Ovary (tissue), 9 donors: ENCODE results near the gene CHGA. TPM values are rescaled to one million over a fixed set of nuclear protein-coding genes. Genes with fewer than 3 reads are reported as not detected.

ENCODE experiments used
- DNase-seq, 5 donors: peaks; one replicate each; pipeline ENCODE4 v3.0.0-alpha.2; 2019 to 2020
- H3K27ac ChIP-seq, 2 donors: fragments of 200-600 bp; one replicate each; pipeline versions ENCODE4 v1.5.1 to v1.8.0; 2019 to 2022
- H3K27me3 ChIP-seq: fragments of 200-600 bp; one replicate; pipeline ENCODE4 v1.8.0; 2022
- H3K36me3 ChIP-seq: fragments of 200-600 bp; sonication (generic); one replicate; pipeline ENCODE4 v1.5.1; 2019
- H3K4me1 ChIP-seq: one replicate; pipeline ENCODE4 v1.8.1; 2013; ENCODE audit warnings: mild to moderate bottlenecking, moderate library complexity; ENCODE audit not compliant: insufficient read depth
- H3K4me3 ChIP-seq: fragments of 200-600 bp; sonication (generic); one replicate; pipeline ENCODE4 v1.5.1; 2017
- H3K9me3 ChIP-seq, 2 donors: fragments of 200-600 bp in 1 of 2; sonication (generic) in 1 of 2; one replicate each; pipeline versions ENCODE4 v1.5.1 to v1.8.1; 2013 to 2019; ENCODE audit warnings: mild to moderate bottlenecking in 1 of 2, moderate library complexity in 1 of 2
- EP300 ChIP-seq: sonication (generic); formaldehyde crosslinking; IDR thresholded peaks from one replicate; pipeline ENCODE4 v1.6.1; 2017; ENCODE audit warnings: antibody characterized with exemption
- POLR2A ChIP-seq: fragments of 450-650 bp; IDR thresholded peaks from one replicate; pipeline ENCODE4 v1.6.1; 2017; ENCODE audit warnings: antibody characterized with exemption, mild to moderate bottlenecking, moderate library complexity
- WGBS, 3 donors: extraction: QIAGEN DNeasy Blood & Tissue Kit in 1 of 3; methylation state at CpG; one replicate each; pipeline versions ENCODE4 v1.1.5 to v1.1.7; 2013 to 2017; 5-methylcytosine and 5-hydroxymethylcytosine counted together
- intact Hi-C, 4 donors: fragments of 100-400 bp; cut with DNase I; formaldehyde crosslinking; loops; one replicate each; pipeline versions ENCODE4 v1.11.0 to v1.15.1; 2022 to 2023
- polyA plus RNA-seq, 2 donors: library from polyadenylated mRNA; stranded (reverse); fragments of 200-250 nt in 1 of 2; fragments of 350-450 nt in 1 of 2; fragmentation: Illumina TruSeq in 1 of 2; extraction: RNeasy Lipid Tissue Mini Kit (QIAGEN cat#74804) in 1 of 2; gene quantifications; one replicate each; pipeline ENCODE4 v1.2.3, GENCODE V29; 2013 to 2014
- total RNA-seq, 7 donors: library from RNA; depleted of rRNA in 2 of 7; stranded (reverse); fragments of >200 nt in 2 of 7; fragmentation: NEBNext Ultra II Directional in 3 of 7; extraction: Animal tissue kit (Norgen Biotek cat#: 25700) in 3 of 7; gene quantifications; one replicate each; pipeline versions ENCODE4 v1.1.0 to v1.2.4, GENCODE V29; 2016 to 2023
- TF ChIP-seq, protein P1 (sequence below), 3 donors: fragments of 450-650 bp in 2 of 3; fragments of 200-600 bp in 1 of 3; IDR thresholded peaks; one replicate each; pipeline versions ENCODE4 v1.5.1 to v1.8.0; 2016 to 2022; ENCODE audit warnings: antibody characterized with exemption in 3 of 3, mild to moderate bottlenecking in 1 of 3
- donor health status: DM: no; HTN: no; CAD: no; lungs with moderate emphysema.
- donor health status: DM: no; HTN: no; CAD: no.
- donor health status: Bipolar disorder and iron deficiency.
- donor health status: DM: yes; HTN: yes; CAD: no.
- donor health status: DM: no; HTN: no; CAD: no.
- donor health status: DM: yes; HTN: yes; CAD: no.

Gene CHGA
- total and polyA plus RNA-seq, 9 donors, result 0.13 to 1.6 (median 0.60) TPM; not detected in 2

DNA sequence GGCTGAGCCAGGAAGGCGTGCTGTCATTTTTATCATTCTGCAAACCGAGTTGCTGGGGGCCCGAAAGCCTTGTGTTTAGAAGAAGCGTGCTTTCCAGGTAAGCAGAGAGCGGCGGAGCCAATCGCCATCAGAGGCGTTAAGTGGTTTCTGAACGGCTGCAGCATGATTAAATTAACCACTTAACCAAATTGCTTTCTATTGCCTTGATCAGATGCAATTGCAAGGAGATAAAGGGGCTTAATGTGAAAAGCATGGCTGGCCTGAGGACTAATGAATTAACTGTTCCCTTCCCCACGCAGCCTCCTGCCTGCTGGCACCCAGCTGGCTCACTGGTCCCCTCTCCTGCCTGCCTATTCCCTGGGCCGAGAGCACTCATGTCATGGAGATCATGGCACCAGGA is 36.6 kb upstream of the CHGA start:
- TF ChIP-seq POLR2A, result no peak
- no peak for DNase-seq
- Histone ChIP-seq H3K9me3 (no peaks in the 10 kb centered on the region), H3K4me1 (no peaks in the 10 kb centered on the region), H3K27me3 (no peaks in the 10 kb centered on the region), H3K36me3 (no peaks in the 10 kb centered on the region), H3K27ac (no peak overlapping the region), H3K4me3 (no peak overlapping the region)
- intact Hi-C loops, result no loop called here
- WGBS, 3 donors, result 65 to 71% (median 69%) methylated on average over 11 of the region's 11 CpGs

- no peaks in the 10 kb centered on the region for H3K27me3 ChIP-seq
- 84 to 93% (median 85%) methylated on average over 1 of the region's 1 CpG for WGBS, 3 donors
- H3K4me3 ChIP-seq, result no peak overlapping the region
- TF ChIP-seq POLR2A (no peak), EP300 (no peak)
- TF ChIP-seq, protein P1, sequence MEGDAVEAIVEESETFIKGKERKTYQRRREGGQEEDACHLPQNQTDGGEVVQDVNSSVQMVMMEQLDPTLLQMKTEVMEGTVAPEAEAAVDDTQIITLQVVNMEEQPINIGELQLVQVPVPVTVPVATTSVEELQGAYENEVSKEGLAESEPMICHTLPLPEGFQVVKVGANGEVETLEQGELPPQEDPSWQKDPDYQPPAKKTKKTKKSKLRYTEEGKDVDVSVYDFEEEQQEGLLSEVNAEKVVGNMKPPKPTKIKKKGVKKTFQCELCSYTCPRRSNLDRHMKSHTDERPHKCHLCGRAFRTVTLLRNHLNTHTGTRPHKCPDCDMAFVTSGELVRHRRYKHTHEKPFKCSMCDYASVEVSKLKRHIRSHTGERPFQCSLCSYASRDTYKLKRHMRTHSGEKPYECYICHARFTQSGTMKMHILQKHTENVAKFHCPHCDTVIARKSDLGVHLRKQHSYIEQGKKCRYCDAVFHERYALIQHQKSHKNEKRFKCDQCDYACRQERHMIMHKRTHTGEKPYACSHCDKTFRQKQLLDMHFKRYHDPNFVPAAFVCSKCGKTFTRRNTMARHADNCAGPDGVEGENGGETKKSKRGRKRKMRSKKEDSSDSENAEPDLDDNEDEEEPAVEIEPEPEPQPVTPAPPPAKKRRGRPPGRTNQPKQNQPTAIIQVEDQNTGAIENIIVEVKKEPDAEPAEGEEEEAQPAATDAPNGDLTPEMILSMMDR (IDR thresholded peaks at IDR 0.05), result no peak
- no peaks in the 10 kb centered on the region for H3K4me1 ChIP-seq
- no peaks in the 10 kb centered on the region for H3K9me3 ChIP-seq
- no peak for DNase-seq
- H3K27ac ChIP-seq, result no peak overlapping the region
- no peaks in the 10 kb centered on the region for H3K36me3 ChIP-seq
- intact Hi-C loops, result no loop called here
These were observed 35.8 kb upstream of the CHGA start for GRCh38 chr14:92887157-92887556.

- TF ChIP-seq POLR2A, result no peak
- TF ChIP-seq EP300, result no peak
- TF ChIP-seq, protein P1 (IDR thresholded peaks at IDR 0.05), result no peak
- no peak overlapping the region for H3K4me3 ChIP-seq
- intact Hi-C loops, result no loop called here
- no peaks in the 10 kb centered on the region for H3K36me3 ChIP-seq
- no peaks in the 10 kb centered on the region for H3K4me1 ChIP-seq
- H3K27ac ChIP-seq, result no peak overlapping the region
- DNase-seq, result no peak
- no peaks in the 10 kb centered on the region for H3K9me3 ChIP-seq
- H3K27me3 ChIP-seq, result no peaks in the 10 kb centered on the region
These were observed 34.1 kb upstream of the CHGA start for GRCh38 chr14:92888896-92889295.

DNA sequence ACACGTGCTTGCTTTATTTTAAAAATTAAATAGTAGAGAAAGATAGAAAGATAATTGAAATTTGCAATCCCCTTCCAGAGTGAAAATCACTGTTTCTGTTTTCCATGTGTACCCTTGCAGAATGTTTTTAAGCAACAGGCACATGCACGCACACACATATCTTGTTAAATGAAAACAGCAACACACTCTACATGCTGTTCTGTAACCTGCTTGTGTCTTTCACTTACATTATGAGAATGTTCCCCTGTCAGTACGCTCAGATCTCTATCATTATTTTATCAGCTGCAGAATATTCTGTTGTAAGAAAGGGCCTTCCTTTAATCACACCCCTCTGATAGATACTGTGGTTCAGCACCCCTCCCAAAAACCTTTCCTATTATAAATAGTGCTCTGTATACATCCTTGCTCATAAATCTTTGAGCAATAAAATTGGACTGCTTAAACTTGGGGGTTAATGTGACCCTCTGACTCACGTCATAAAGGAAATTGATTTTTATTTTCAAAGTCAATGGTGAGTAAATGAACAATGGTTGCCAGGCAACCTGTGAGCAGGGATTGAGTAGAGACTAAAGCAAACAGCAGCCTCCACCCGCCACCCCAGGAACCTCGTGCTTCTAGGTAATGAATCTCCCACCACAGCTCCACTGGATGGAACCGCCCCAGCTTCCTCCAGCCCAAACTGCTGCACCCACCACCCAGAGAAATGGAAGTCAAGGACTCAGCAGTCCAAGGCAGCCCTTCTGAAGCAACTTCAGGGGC is 31.9 kb upstream of the CHGA start:
- intact Hi-C loops, result no loop called here
- TF ChIP-seq, protein P1 (IDR thresholded peaks at IDR 0.05), result no peak
- TF ChIP-seq POLR2A (no peak), EP300 (no peak)
- no peaks in the 10 kb centered on the region for H3K36me3 ChIP-seq
- H3K27me3 ChIP-seq, result no peaks in the 10 kb centered on the region
- no peak overlapping the region for H3K27ac ChIP-seq
- no peaks in the 10 kb centered on the region for H3K4me1 ChIP-seq
- WGBS, 3 donors, result 42 to 58% (median 48%) methylated on average over 7 of the region's 7 CpGs
- no peak overlapping the region for H3K4me3 ChIP-seq
- no peak for DNase-seq
- H3K9me3 ChIP-seq, result no peaks in the 10 kb centered on the region

- H3K9me3 ChIP-seq, result no peaks in the 10 kb centered on the region
- intact Hi-C loops, result no loop called here
- no peak overlapping the region for H3K4me3 ChIP-seq
- H3K27me3 ChIP-seq, result no peaks in the 10 kb centered on the region
- no peaks in the 10 kb centered on the region for H3K36me3 ChIP-seq
- H3K4me1 ChIP-seq, result no peaks in the 10 kb centered on the region
- no peak overlapping the region for H3K27ac ChIP-seq
- TF ChIP-seq EP300 (no peak), POLR2A (no peak)
- TF ChIP-seq, protein P1 (IDR thresholded peaks at IDR 0.05), result no peak
- no peak for DNase-seq
These were observed 30.4 kb upstream of the CHGA start for GRCh38 chr14:92892589-92892988.
